CD8-positive, alpha-beta memory T cell (primary cell): ENCODE results near the gene MOK. TPM values are rescaled to one million over a fixed set of nuclear protein-coding genes. Genes with fewer than 3 reads are reported as not detected.

Experiments used
- CTCF ChIA-PET: fragments of 350-600 bp; sonication (Branson Sonifier 250); formaldehyde crosslinking; loops from one replicate; lab custom pipeline; 2021; ENCODE audit warnings: antibody characterized with exemption; lab: Charles Lee
- POLR2A ChIA-PET: fragments of 350-600 bp; sonication (Branson Sonifier 250); formaldehyde crosslinking; loops from one replicate; lab custom pipeline; 2021; ENCODE audit warnings: antibody characterized with exemption; lab: Charles Lee
- DNase-seq, 5 donors: peaks; one replicate each; pipeline versions ENCODE4 v3.0.0 to v3.0.0-alpha.2; 2020 to 2022; ENCODE audit warnings: mixed read lengths in 1 of 5
- H3K27ac ChIP-seq: one replicate; pipeline ENCODE4 v1.7.0; 2013; ENCODE audit warnings: low read depth, mild to moderate bottlenecking, low read length, moderate library complexity
- H3K27me3 ChIP-seq: 2 replicates; pipeline ENCODE4 v1.7.0; 2013; ENCODE audit warnings: low read length, mild to moderate bottlenecking; ENCODE audit not compliant: insufficient read depth, poor library complexity, severe bottlenecking
- H3K36me3 ChIP-seq: 2 replicates; pipeline ENCODE4 v1.7.0; 2013; ENCODE audit warnings: mild to moderate bottlenecking, low read length, moderate library complexity; ENCODE audit not compliant: insufficient read depth
- H3K4me1 ChIP-seq: 2 replicates; pipeline ENCODE4 v1.7.0; 2013; ENCODE audit warnings: mild to moderate bottlenecking, low read length, moderate library complexity; ENCODE audit not compliant: insufficient read depth
- H3K4me3 ChIP-seq: 2 replicates; pipeline ENCODE4 v1.7.0; 2013; ENCODE audit warnings: mild to moderate bottlenecking, low read length
- H3K9me3 ChIP-seq: 2 replicates; pipeline ENCODE4 v1.7.0; 2013; ENCODE audit warnings: mild to moderate bottlenecking, low read length
- H3K27ac Mint-ChIP-seq, 8 donors: one replicate each; pipeline ENCODE4 v1.8.0; 2020 to 2021; ENCODE audit warnings: mixed read lengths in 8 of 8, mild to moderate bottlenecking in 6 of 8, inconsistent platforms in 3 of 8, moderate library complexity in 3 of 8
- H3K27me3 Mint-ChIP-seq, 2 donors: one replicate each; pipeline ENCODE4 v1.8.0; 2020 to 2021; ENCODE audit warnings: mixed read lengths in 2 of 2, mild to moderate bottlenecking in 1 of 2, moderate library complexity in 1 of 2
- H3K36me3 Mint-ChIP-seq, 3 donors: one replicate each; pipeline ENCODE4 v1.8.0; 2020 to 2021; ENCODE audit warnings: mixed read lengths in 3 of 3, inconsistent platforms in 1 of 3, mild to moderate bottlenecking in 1 of 3
- H3K4me1 Mint-ChIP-seq, 3 donors: one replicate each; pipeline ENCODE4 v1.8.0; 2020 to 2021; ENCODE audit warnings: mixed read lengths in 3 of 3, inconsistent platforms in 1 of 3, mild to moderate bottlenecking in 1 of 3
- H3K4me3 Mint-ChIP-seq, 7 donors: one replicate each; pipeline ENCODE4 v1.8.0; 2020 to 2021; ENCODE audit warnings: mixed read lengths in 7 of 7, mild to moderate bottlenecking in 6 of 7, moderate library complexity in 4 of 7, inconsistent platforms in 2 of 7
- H3K9me3 Mint-ChIP-seq, 5 donors: one replicate each; pipeline ENCODE4 v1.8.0; 2020 to 2022; ENCODE audit warnings: mixed read lengths in 5 of 5, mild to moderate bottlenecking in 3 of 5, moderate library complexity in 2 of 5, inconsistent platforms in 1 of 5
- polyA plus RNA-seq: library from polyadenylated mRNA; unstranded; fragments of 300-500 nt; fragmentation: Illumina TruSeq; gene quantifications from one replicate; pipeline ENCODE4 v1.2.3, GENCODE V29; 2021
- total RNA-seq, 2 experiments: library from RNA; stranded (reverse); gene quantifications; one replicate each; pipeline ENCODE4 v1.2.3, GENCODE V29; 2021

Gene MOK
- total and polyA plus RNA-seq, 3 experiments from 2014 or later, result 2.8 to 7.3 (median 5.8) TPM

GRCh38 chr14:102189874-102190273 lies 115.1 kb downstream of the MOK start:
- Mint-ChIP-seq H3K27me3 (no peaks in the 10 kb centered on the region), H3K4me3 (peak overlapping the region in 1 of 7 donors; percentile 44), H3K27ac (peak overlapping the region in 5 of 8 donors; percentile 17 to 77 (median 57)), H3K4me1 (peaks cover 47 to 70% (median 61%) of the 10 kb centered on the region in 3 donors), H3K9me3 (no peaks in the 10 kb centered on the region), H3K36me3 (peaks cover 0 to 11% (median 0%) of the 10 kb centered on the region in 3 donors)
- DNase-seq, result no peak
- no peak overlapping the region for H3K4me3 ChIP-seq
- ChIA-PET POLR2A (no interaction called here), CTCF (interaction anchor here (0.7 kb wide), 1 partner anchor 25 kb away, joined by 3 read pairs; no protein-coding TSS in a partner anchor)
- no peaks in the 10 kb centered on the region for H3K27me3 ChIP-seq
- no peak overlapping the region for H3K27ac ChIP-seq
- peaks cover 14% of the 10 kb centered on the region for H3K4me1 ChIP-seq
- H3K36me3 ChIP-seq, result no peaks in the 10 kb centered on the region
- H3K9me3 ChIP-seq, result no peaks in the 10 kb centered on the region

GRCh38 chr14:102188187-102188586 lies 116.8 kb downstream of the MOK start:
- Mint-ChIP-seq H3K9me3 (no peaks in the 10 kb centered on the region), H3K4me3 (no peak overlapping the region), H3K4me1 (peaks cover 56 to 75% (median 66%) of the 10 kb centered on the region in 3 donors), H3K36me3 (peaks cover 0 to under 1% (median 0%) of the 10 kb centered on the region in 3 donors), H3K27ac (peak overlapping the region in 1 of 8 donors; percentile 14), H3K27me3 (no peaks in the 10 kb centered on the region)
- Histone ChIP-seq H3K4me1 (peaks cover 18% of the 10 kb centered on the region), H3K36me3 (no peaks in the 10 kb centered on the region), H3K27ac (no peak overlapping the region), H3K4me3 (no peak overlapping the region), H3K27me3 (no peaks in the 10 kb centered on the region), H3K9me3 (no peaks in the 10 kb centered on the region)
- no peak for DNase-seq
- CTCF ChIA-PET, result no interaction called here
- POLR2A ChIA-PET, result interaction anchor here (0.5 kb wide), 1 partner anchor 42 kb away, joined by 3 read pairs; no protein-coding TSS in a partner anchor

GRCh38 chr14:102187568-102188001 lies 117.4 kb downstream of the MOK start:
- ChIA-PET CTCF (no interaction called here), POLR2A (interaction anchor here (0.5 to 0.9 kb wide), 2 partner anchors 42 to 67 kb away, joined by 3 read pairs; no protein-coding TSS in a partner anchor)
- Mint-ChIP-seq H3K36me3 (no peaks in the 10 kb centered on the region), H3K9me3 (no peaks in the 10 kb centered on the region), H3K4me1 (peaks cover 54 to 76% (median 69%) of the 10 kb centered on the region in 3 donors), H3K4me3 (no peak overlapping the region), H3K27me3 (no peaks in the 10 kb centered on the region), H3K27ac (peak overlapping the region in 4 of 8 donors; percentile 42 to 76 (median 62))
- Histone ChIP-seq H3K27ac (no peak overlapping the region), H3K4me1 (peaks cover 18% of the 10 kb centered on the region), H3K36me3 (no peaks in the 10 kb centered on the region), H3K4me3 (no peak overlapping the region), H3K27me3 (no peaks in the 10 kb centered on the region), H3K9me3 (no peaks in the 10 kb centered on the region)
- DNase-seq, result no peak

- POLR2A ChIA-PET, result interaction anchor here (0.9 kb wide), 1 partner anchor 67 kb away, joined by 3 read pairs; no protein-coding TSS in a partner anchor
- no peaks in the 10 kb centered on the region for H3K36me3 Mint-ChIP-seq
- no peaks in the 10 kb centered on the region for H3K9me3 ChIP-seq
- H3K27ac Mint-ChIP-seq, result peak overlapping the region in 4 of 8 donors; percentile 6 to 66 (median 50)
- H3K27ac ChIP-seq, result no peak overlapping the region
- DNase-seq, result no peak
- no peaks in the 10 kb centered on the region for H3K9me3 Mint-ChIP-seq
- no peaks in the 10 kb centered on the region for H3K27me3 Mint-ChIP-seq
- no peaks in the 10 kb centered on the region for H3K36me3 ChIP-seq
- H3K4me3 ChIP-seq, result no peak overlapping the region
- no peaks in the 10 kb centered on the region for H3K27me3 ChIP-seq
- H3K4me1 Mint-ChIP-seq, result peaks cover 54 to 77% (median 71%) of the 10 kb centered on the region in 3 donors
- H3K4me3 Mint-ChIP-seq, result no peak overlapping the region
- H3K4me1 ChIP-seq, result peaks cover 22% of the 10 kb centered on the region
- CTCF ChIA-PET, result no interaction called here
Observed at GRCh38 chr14:102187044-102187443, 117.9 kb downstream of the MOK start.

GRCh38 chr14:102185360-102185759 lies 119.6 kb downstream of the MOK start:
- POLR2A ChIA-PET, result no interaction called here
- Mint-ChIP-seq H3K9me3 (no peaks in the 10 kb centered on the region), H3K27me3 (no peaks in the 10 kb centered on the region), H3K27ac (no peak overlapping the region), H3K4me1 (peaks cover 61 to 80% (median 74%) of the 10 kb centered on the region in 3 donors), H3K36me3 (peaks cover 0 to 2% (median 0%) of the 10 kb centered on the region in 3 donors), H3K4me3 (no peak overlapping the region)
- Histone ChIP-seq H3K27ac (no peak overlapping the region), H3K27me3 (no peaks in the 10 kb centered on the region), H3K9me3 (no peaks in the 10 kb centered on the region), H3K4me3 (no peak overlapping the region), H3K4me1 (peaks cover 20% of the 10 kb centered on the region), H3K36me3 (no peaks in the 10 kb centered on the region)
- no peak for DNase-seq
- CTCF ChIA-PET, result no interaction called here

GRCh38 chr14:102184316-102185035 lies 120.5 kb downstream of the MOK start:
- H3K4me3 Mint-ChIP-seq, result peak overlapping the region in 1 of 7 donors; percentile 13
- ChIA-PET POLR2A (no interaction called here), CTCF (no interaction called here)
- Histone ChIP-seq H3K9me3 (no peaks in the 10 kb centered on the region), H3K4me1 (peaks cover 20% of the 10 kb centered on the region), H3K36me3 (no peaks in the 10 kb centered on the region), H3K4me3 (no peak overlapping the region), H3K27ac (no peak overlapping the region), H3K27me3 (no peaks in the 10 kb centered on the region)
- DNase-seq, result no peak
- H3K27me3 Mint-ChIP-seq, result no peaks in the 10 kb centered on the region
- peaks cover 0 to 2% (median 0%) of the 10 kb centered on the region in 3 donors for H3K36me3 Mint-ChIP-seq
- H3K4me1 Mint-ChIP-seq, result peaks cover 62 to 79% (median 71%) of the 10 kb centered on the region in 3 donors
- H3K27ac Mint-ChIP-seq, result peak overlapping the region in 2 of 8 donors; percentile 15 to 61
- no peaks in the 10 kb centered on the region for H3K9me3 Mint-ChIP-seq

- Histone ChIP-seq H3K27ac (no peak overlapping the region), H3K4me1 (peaks cover 20% of the 10 kb centered on the region), H3K36me3 (no peaks in the 10 kb centered on the region), H3K9me3 (no peaks in the 10 kb centered on the region), H3K27me3 (no peaks in the 10 kb centered on the region), H3K4me3 (no peak overlapping the region)
- DNase-seq, result no peak
- H3K9me3 Mint-ChIP-seq, result no peaks in the 10 kb centered on the region
- no peaks in the 10 kb centered on the region for H3K27me3 Mint-ChIP-seq
- no peak overlapping the region for H3K27ac Mint-ChIP-seq
- peaks cover 0 to 3% (median 0%) of the 10 kb centered on the region in 3 donors for H3K36me3 Mint-ChIP-seq
- ChIA-PET CTCF (no interaction called here), POLR2A (no interaction called here)
- peaks cover 62 to 79% (median 72%) of the 10 kb centered on the region in 3 donors for H3K4me1 Mint-ChIP-seq
- peak overlapping the region in 1 of 7 donors; percentile 13 for H3K4me3 Mint-ChIP-seq
Observed at GRCh38 chr14:102183886-102184285, 121.1 kb downstream of the MOK start.

GRCh38 chr14:102182936-102183619 lies 121.9 kb downstream of the MOK start:
- POLR2A ChIA-PET, result no interaction called here
- no peaks in the 10 kb centered on the region for H3K9me3 ChIP-seq
- no peak for DNase-seq
- no peaks in the 10 kb centered on the region for H3K36me3 ChIP-seq
- Mint-ChIP-seq H3K36me3 (peaks cover 0 to 9% (median 6%) of the 10 kb centered on the region in 3 donors), H3K27ac (peak overlapping the region in 2 of 8 donors; percentile 22 to 30), H3K4me1 (peaks cover 69 to 87% (median 80%) of the 10 kb centered on the region in 3 donors), H3K27me3 (no peaks in the 10 kb centered on the region), H3K4me3 (no peak overlapping the region), H3K9me3 (no peaks in the 10 kb centered on the region)
- no peaks in the 10 kb centered on the region for H3K27me3 ChIP-seq
- peaks cover 20% of the 10 kb centered on the region for H3K4me1 ChIP-seq
- H3K27ac ChIP-seq, result no peak overlapping the region
- H3K4me3 ChIP-seq, result no peak overlapping the region
- CTCF ChIA-PET, result no interaction called here
